IMR-90 (cell line): ENCODE data around the gene LRRC2. TPM values are rescaled to one million over a fixed set of nuclear protein-coding genes. Genes with fewer than 3 reads are reported as not detected.

Experiments used
- ATAC-seq: fragments of 200-7000 bp; cut with Tn5 transposase; 2 replicates; pipeline ENCODE4 v1.9.1; 2020; ENCODE audit warnings: low read depth, mild to moderate bottlenecking, moderate library complexity
- BruUV-seq: library from RNA; stranded (reverse); fragments of 400-500 nt; replicated peaks from 2 replicates; lab custom pipeline; 2021; lab: Mats Ljungman, UMichigan
- CTCF ChIA-PET: fragments of 300-600 bp; formaldehyde crosslinking; extraction: SDS; loops from one replicate; lab custom pipeline; 2021; ENCODE audit warnings: antibody characterized with exemption; lab: Yijun Ruan, JAX
- POLR2A ChIA-PET: fragments of 300-600 bp; sonication (Branson Sonifier 250); formaldehyde crosslinking; loops from one replicate; lab custom pipeline; 2022; ENCODE audit warnings: antibody characterized with exemption; ENCODE audit not compliant: unreplicated experiment; lab: Charles Lee
- DNase-seq: peaks from one replicate; pipeline ENCODE4 v3.0.0; 2013
- H2AFZ ChIP-seq: replicated peaks from 2 replicates; pipeline ENCODE3; 2013; ENCODE audit warnings: low read length, mild to moderate bottlenecking; ENCODE audit not compliant: poor library complexity
- H2AK5ac ChIP-seq: 2 replicates; pipeline ENCODE4 v1.6.1; 2013; ENCODE audit warnings: low read depth, low read length, inconsistent platforms
- H2AK9ac ChIP-seq: replicated peaks from 2 replicates; pipeline ENCODE3; 2013; ENCODE audit warnings: mild to moderate bottlenecking, low read depth, low read length, moderate library complexity; ENCODE audit not compliant: poor library complexity
- H2BK120ac ChIP-seq: 2 replicates; pipeline ENCODE4 v1.6.1; 2013; ENCODE audit warnings: low read depth, low read length, inconsistent platforms
- H2BK15ac ChIP-seq: 3 replicates; pipeline ENCODE4 v1.6.1; 2013; ENCODE audit warnings: low read depth, low read length, inconsistent platforms
- H2BK20ac ChIP-seq: 2 replicates; pipeline ENCODE4 v1.6.1; 2013; ENCODE audit warnings: low read depth, mild to moderate bottlenecking, inconsistent platforms, low read length, moderate library complexity
- H2BK5ac ChIP-seq: 2 replicates; pipeline ENCODE4 v1.6.1; 2013; ENCODE audit warnings: mild to moderate bottlenecking, low read depth, low read length, inconsistent platforms; ENCODE audit not compliant: poor library complexity, severe bottlenecking
- H3K14ac ChIP-seq: replicated peaks from 2 replicates; pipeline ENCODE4 v1.6.1; 2013; ENCODE audit warnings: low read depth, low read length, inconsistent platforms
- H3K18ac ChIP-seq: 2 replicates; pipeline ENCODE4 v1.6.1; 2013; ENCODE audit warnings: low read depth, low read length, control low read depth
- H3K23ac ChIP-seq: 2 replicates; pipeline ENCODE4 v1.6.1; 2013; ENCODE audit warnings: low read depth, low read length, inconsistent platforms
- H3K27ac ChIP-seq: 2 replicates; pipeline ENCODE4 v1.5.1; 2013; ENCODE audit warnings: mild to moderate bottlenecking, control low read depth, low read length; ENCODE audit not compliant: insufficient read depth
- H3K27me3 ChIP-seq: 2 replicates; pipeline ENCODE4 v1.6.1; 2013; ENCODE audit warnings: low read length; ENCODE audit not compliant: control insufficient read depth, insufficient read depth
- H3K36me3 ChIP-seq: 2 replicates; pipeline ENCODE4 v1.6.1; 2013; ENCODE audit warnings: low read length, mixed read lengths; ENCODE audit not compliant: control insufficient read depth, insufficient read depth
- H3K4ac ChIP-seq: 2 replicates; pipeline ENCODE4 v1.6.1; 2013; ENCODE audit warnings: low read depth, low read length, inconsistent platforms
- H3K4me1 ChIP-seq: 2 replicates; pipeline ENCODE4 v1.6.1; 2013; ENCODE audit warnings: low read length, mixed read lengths; ENCODE audit not compliant: control insufficient read depth, insufficient read depth
- H3K4me2 ChIP-seq: 2 replicates; pipeline ENCODE4 v1.6.1; 2013; ENCODE audit warnings: low read depth, mild to moderate bottlenecking, control low read depth, low read length, moderate library complexity
- H3K4me3 ChIP-seq: 2 replicates; pipeline ENCODE4 v1.5.1; 2013; ENCODE audit warnings: low read depth, mild to moderate bottlenecking, control low read depth, low read length, moderate library complexity; ENCODE audit not compliant: insufficient read depth
- H3K56ac ChIP-seq: 2 replicates; pipeline ENCODE4 v1.6.1; 2013; ENCODE audit warnings: low read length, inconsistent platforms; ENCODE audit not compliant: insufficient read depth; ENCODE audit errors: extremely low read depth
- H3K79me1 ChIP-seq, 2 experiments: 2 replicates each; pipeline ENCODE4 v1.6.1; 2013; ENCODE audit warnings: low read length in 2 of 2, inconsistent platforms in 1 of 2, low read depth in 1 of 2
- H3K9ac ChIP-seq: 2 replicates; pipeline ENCODE4 v1.6.1; 2013; ENCODE audit warnings: low read depth, low read length, control low read depth
- H3K9me1 ChIP-seq: 2 replicates; pipeline ENCODE4 v1.6.1; 2013; ENCODE audit warnings: low read length, inconsistent platforms; ENCODE audit not compliant: insufficient read depth
- H3K9me3 ChIP-seq: 2 replicates; pipeline ENCODE4 v1.6.1; 2013; ENCODE audit warnings: low read length; ENCODE audit not compliant: control insufficient read depth, insufficient read depth
- H4K20me1 ChIP-seq: 2 replicates; pipeline ENCODE4 v1.6.1; 2013; ENCODE audit warnings: low read length, inconsistent platforms; ENCODE audit not compliant: insufficient read depth
- H4K5ac ChIP-seq: 2 replicates; pipeline ENCODE4 v1.6.1; 2013; ENCODE audit warnings: mild to moderate bottlenecking, low read depth, low read length, control low read depth
- H4K8ac ChIP-seq, 2 experiments: 2 replicates each; pipeline ENCODE4 v1.6.1; 2013; ENCODE audit warnings: low read depth in 2 of 2, low read length in 2 of 2, control low read depth in 1 of 2, inconsistent platforms in 1 of 2
- H4K91ac ChIP-seq: 2 replicates; pipeline ENCODE4 v1.6.1; 2013; ENCODE audit warnings: low read depth, low read length, inconsistent platforms; ENCODE audit not compliant: insufficient read depth
- CHD1 ChIP-seq: IDR thresholded peaks from 2 replicates; pipeline ENCODE4 v1.6.1; 2012; ENCODE audit warnings: low read depth, low read length, improper control_type of control experiment
- MAFK ChIP-seq: IDR thresholded peaks from 2 replicates; pipeline ENCODE4 v1.6.1; 2012; ENCODE audit warnings: low read depth, low read length, improper control_type of control experiment
- MAZ ChIP-seq: IDR thresholded peaks from 2 replicates; pipeline ENCODE4 v1.6.1; 2012; ENCODE audit warnings: low read depth, mild to moderate bottlenecking, low read length, improper control_type of control experiment, moderate library complexity, borderline replicate concordance
- MXI1 ChIP-seq: IDR thresholded peaks from 2 replicates; pipeline ENCODE4 v1.6.1; 2012; ENCODE audit warnings: low read depth, mild to moderate bottlenecking, low read length, moderate library complexity, borderline replicate concordance
- SMC3 ChIP-seq: fragments of 150-350 bp; IDR thresholded peaks from 2 replicates; pipeline ENCODE4 v1.6.1; 2016; ENCODE audit warnings: low read depth, mild to moderate bottlenecking, antibody characterized with exemption, low read length, moderate library complexity
- dilution Hi-C: fragments of 300-500 bp; cut with HindIII; formaldehyde crosslinking; loops from one replicate; pipeline ENCODE4 v1.14.3; 2018; ENCODE audit warnings: low sequenced_read_pairs; ENCODE audit not compliant: unreplicated experiment
- in situ Hi-C: fragments of 300-500 bp; cut with MboI; formaldehyde crosslinking; loops from 3 replicates; pipeline ENCODE4 v1.14.3; 2019; ENCODE audit warnings: low sequenced_read_pairs, inconsistent platforms, mixed read lengths
- intact Hi-C: fragments of 100-400 bp; cut with micrococcal nuclease; formaldehyde crosslinking; loops from 2 replicates; pipeline ENCODE4 v1.10.0; 2022
- polyA plus RNA-seq, 3 experiments: library from polyadenylated mRNA; depleted of rRNA; stranded (reverse); fragments of >200 nt; gene quantifications; 2 replicates each; pipeline ENCODE4 v1.2.3, GENCODE V29; 2012; ENCODE audit warnings: low replicate concordance in 1 of 3
- total RNA-seq: library from RNA; depleted of rRNA; stranded (reverse); fragments of >200 nt; gene quantifications from 2 replicates; pipeline ENCODE4 v1.2.3, GENCODE V29; 2012; rRNA removed
- TF ChIP-seq, protein P1 (sequence below): conservative IDR thresholded peaks from 2 replicates; pipeline ENCODE4 v1.5.1; 2012; ENCODE audit warnings: mild to moderate bottlenecking, low read depth, low read length, improper control_type of control experiment

LRRC2 gene
- total and polyA plus RNA-seq, 2 of the 4 experiments (the other 2 are of a cell fraction): 2.9 to 4.1 TPM

DNA sequence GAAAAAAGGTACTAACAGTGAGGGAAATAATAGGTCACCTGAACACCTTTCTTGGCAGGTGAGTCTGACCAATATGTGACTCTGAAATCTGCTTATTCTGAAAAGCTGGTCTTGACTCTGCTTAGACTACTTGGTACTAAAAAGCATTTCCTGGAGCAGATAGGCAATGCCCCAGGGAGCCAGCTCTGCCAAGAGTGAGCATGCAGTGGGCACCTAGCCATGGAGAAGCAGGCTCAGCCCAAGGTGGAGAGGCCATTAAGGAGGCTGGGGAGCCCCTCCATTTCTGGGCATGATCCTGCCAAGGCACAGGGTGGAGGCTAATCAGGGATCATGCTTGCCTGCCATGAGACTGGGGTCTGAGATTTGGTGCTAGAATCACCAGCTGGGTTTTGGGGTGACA, 99.8 kb downstream of the LRRC2 start:
- H3K27me3 ChIP-seq: peaks cover 74% of the 10 kb centered on the region
- DNase-seq: no peak
- H3K36me3 ChIP-seq: no peaks in the 10 kb centered on the region
- TF ChIP-seq SMC3 (no peak), MAZ (no peak), MXI1 (no peak), CHD1 (no peak), MAFK (no peak)
- TF ChIP-seq, protein P1, sequence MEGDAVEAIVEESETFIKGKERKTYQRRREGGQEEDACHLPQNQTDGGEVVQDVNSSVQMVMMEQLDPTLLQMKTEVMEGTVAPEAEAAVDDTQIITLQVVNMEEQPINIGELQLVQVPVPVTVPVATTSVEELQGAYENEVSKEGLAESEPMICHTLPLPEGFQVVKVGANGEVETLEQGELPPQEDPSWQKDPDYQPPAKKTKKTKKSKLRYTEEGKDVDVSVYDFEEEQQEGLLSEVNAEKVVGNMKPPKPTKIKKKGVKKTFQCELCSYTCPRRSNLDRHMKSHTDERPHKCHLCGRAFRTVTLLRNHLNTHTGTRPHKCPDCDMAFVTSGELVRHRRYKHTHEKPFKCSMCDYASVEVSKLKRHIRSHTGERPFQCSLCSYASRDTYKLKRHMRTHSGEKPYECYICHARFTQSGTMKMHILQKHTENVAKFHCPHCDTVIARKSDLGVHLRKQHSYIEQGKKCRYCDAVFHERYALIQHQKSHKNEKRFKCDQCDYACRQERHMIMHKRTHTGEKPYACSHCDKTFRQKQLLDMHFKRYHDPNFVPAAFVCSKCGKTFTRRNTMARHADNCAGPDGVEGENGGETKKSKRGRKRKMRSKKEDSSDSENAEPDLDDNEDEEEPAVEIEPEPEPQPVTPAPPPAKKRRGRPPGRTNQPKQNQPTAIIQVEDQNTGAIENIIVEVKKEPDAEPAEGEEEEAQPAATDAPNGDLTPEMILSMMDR: no peak
- no peak overlapping the region for H2BK20ac ChIP-seq
- H3K4me2 ChIP-seq: no peak overlapping the region
- no peak overlapping the region for H3K18ac ChIP-seq
- no peak overlapping the region for H4K91ac ChIP-seq
- no peak overlapping the region for H2BK5ac ChIP-seq
- H3K79me1 ChIP-seq: no peaks in the 10 kb centered on the region
- no peak overlapping the region for H2AFZ ChIP-seq
- no peak overlapping the region for H4K5ac ChIP-seq
- in situ Hi-C loops: no loop called here
- H2AK5ac ChIP-seq: no peak overlapping the region
- no peak overlapping the region for H2AK9ac ChIP-seq
- H3K14ac ChIP-seq: no peak overlapping the region
- no TSS peak for BruUV-seq
- H3K4ac ChIP-seq: no peak overlapping the region
- H3K9ac ChIP-seq: no peak overlapping the region
- no peak overlapping the region for H2BK15ac ChIP-seq
- H3K27ac ChIP-seq: no peak overlapping the region
- H3K56ac ChIP-seq: no peak overlapping the region
- H3K9me1 ChIP-seq: no peaks in the 10 kb centered on the region; the same call in 1 of the 2 replicates
- POLR2A ChIA-PET: no interaction called here
- H3K23ac ChIP-seq: no peak overlapping the region
- peaks cover 3% of the 10 kb centered on the region for H3K4me1 ChIP-seq
- H3K4me3 ChIP-seq: no peak overlapping the region
- CTCF ChIA-PET: no interaction called here
- dilution Hi-C loops: no loop called here
- intact Hi-C loops: no loop called here
- 0 out of 2 replicates have a peak, but pooled peaks cover 1% of the 10 kb centered on the region for H3K9me3 ChIP-seq
- ATAC-seq: no peak
- no peak overlapping the region for H4K8ac ChIP-seq
- H2BK120ac ChIP-seq: no peak overlapping the region
- no peaks in the 10 kb centered on the region; the same call in 1 of the 2 replicates for H4K20me1 ChIP-seq

Other genes starting within 250 kb of the LRRC2 start
- not detected in 2 replicates for gene CCR2, start 212.2 kb downstream of the LRRC2 start, total RNA-seq
- not detected in 2 replicates for gene CCR2, start 212.2 kb downstream of the LRRC2 start, polyA plus RNA-seq (2012; rRNA removed)
- not detected in 2 replicates for gene CCR5, start 195.4 kb downstream of the LRRC2 start, total RNA-seq
- gene CCR5, start 195.4 kb downstream of the LRRC2 start, polyA plus RNA-seq (2012; rRNA removed): not detected in 2 replicates
- 0.28 and 0.36 TPM in 2 replicates for gene CCRL2, start 159.0 kb downstream of the LRRC2 start, total RNA-seq
- gene CCRL2, start 159.0 kb downstream of the LRRC2 start, polyA plus RNA-seq (2012; rRNA removed): 0.16 and 0.29 TPM in 2 replicates
- gene LTF, start 101.4 kb downstream of the LRRC2 start, total RNA-seq: not detected in 2 replicates
- gene LTF, start 101.4 kb downstream of the LRRC2 start, polyA plus RNA-seq (2012; rRNA removed): 0.04 TPM in 1 of 2 replicates, not detected in the other
- 0.18 TPM in 1 of 2 replicates, not detected in the other for gene RTP3, start 68.3 kb downstream of the LRRC2 start, total RNA-seq
- gene RTP3, start 68.3 kb downstream of the LRRC2 start, polyA plus RNA-seq (2012; rRNA removed): 0.10 and 0.26 TPM in 2 replicates
- gene FAM240A, start 46.2 kb upstream of the LRRC2 start, total RNA-seq: not detected in 2 replicates
- gene FAM240A, start 46.2 kb upstream of the LRRC2 start, polyA plus RNA-seq (2012; rRNA removed): not detected in 2 replicates
- gene ALS2CL, start 127.4 kb upstream of the LRRC2 start, total RNA-seq: 1.4 and 2.2 TPM in 2 replicates
- gene ALS2CL, start 127.4 kb upstream of the LRRC2 start, polyA plus RNA-seq (2012; rRNA removed): 4.6 and 4.8 TPM in 2 replicates
- gene TMIE, start 135.1 kb upstream of the LRRC2 start, total RNA-seq: not detected in 2 replicates
- gene TMIE, start 135.1 kb upstream of the LRRC2 start, polyA plus RNA-seq (2012; rRNA removed): 0.10 and 0.12 TPM in 2 replicates
- gene PRSS50, start 151.6 kb upstream of the LRRC2 start, total RNA-seq: not detected in 2 replicates
- not detected in 2 replicates for gene PRSS50, start 151.6 kb upstream of the LRRC2 start, polyA plus RNA-seq (2012; rRNA removed)